ENCODE results near the gene GATAD2A.
A peak's percentile ranks its signal among the peaks of the same experiment; 100 is the strongest.

GATAD2A gene

DNA sequence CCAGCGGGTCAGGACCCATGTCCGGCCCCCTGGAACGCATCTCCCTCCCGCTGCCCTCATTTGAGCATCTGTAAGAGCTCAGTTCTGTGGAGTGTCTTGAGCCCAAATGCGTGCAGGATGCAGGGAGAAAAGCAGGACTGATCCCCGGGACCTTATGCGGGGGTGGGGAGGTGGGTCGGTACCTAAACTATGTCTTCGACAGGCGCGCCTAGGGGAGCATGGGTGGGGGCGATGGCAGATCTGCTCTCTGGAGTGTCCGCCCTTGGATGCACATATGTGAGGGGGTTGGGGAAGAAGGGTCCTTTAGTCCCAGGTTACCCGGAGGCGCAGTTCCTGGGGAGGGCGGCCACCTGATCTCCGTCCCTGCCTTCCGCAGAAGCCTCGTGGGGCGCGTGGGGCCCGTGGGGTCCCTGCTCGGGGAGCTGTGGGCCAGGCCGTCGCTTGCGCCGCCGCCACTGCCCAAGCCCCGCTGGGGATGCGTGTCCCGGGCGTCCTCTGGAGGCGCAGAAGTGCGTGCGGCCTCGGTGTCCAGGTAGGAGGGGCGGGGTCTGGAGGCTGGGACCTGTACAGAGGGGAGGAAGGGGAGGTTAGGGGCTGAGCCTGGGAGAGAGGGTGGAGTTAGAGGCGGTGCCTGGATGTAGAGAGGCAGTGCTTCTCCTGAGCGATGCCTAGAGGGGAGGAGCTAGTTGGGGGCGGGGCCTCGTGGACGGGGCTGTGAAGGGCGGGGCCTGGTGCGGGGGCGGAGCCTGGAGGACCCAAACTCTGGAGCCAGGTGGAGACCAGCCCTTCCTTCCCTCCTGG, 135.4 kb downstream of the GATAD2A start:
- TF ChIP-seq CTCF (IDR thresholded peaks at IDR 0.05; ENCODE audit: low read depth, low read length, missing control alignments), result no peak
- H3K4me3 ChIP-seq (ENCODE audit: low read depth, low read length), result peak overlapping the region; percentile 39
- DNase-seq (ENCODE audit: low read depth), result peak; percentile 69

- H3K4me3 ChIP-seq (ENCODE audit: low read depth, low read length), result no peak overlapping the region
- DNase-seq (ENCODE audit: low read depth), result no peak
- TF ChIP-seq CTCF (IDR thresholded peaks at IDR 0.05; ENCODE audit: low read depth, low read length, missing control alignments), result no peak
Measured at GRCh38 chr19:19541616-19542015, 136.1 kb downstream of the GATAD2A start.

DNA sequence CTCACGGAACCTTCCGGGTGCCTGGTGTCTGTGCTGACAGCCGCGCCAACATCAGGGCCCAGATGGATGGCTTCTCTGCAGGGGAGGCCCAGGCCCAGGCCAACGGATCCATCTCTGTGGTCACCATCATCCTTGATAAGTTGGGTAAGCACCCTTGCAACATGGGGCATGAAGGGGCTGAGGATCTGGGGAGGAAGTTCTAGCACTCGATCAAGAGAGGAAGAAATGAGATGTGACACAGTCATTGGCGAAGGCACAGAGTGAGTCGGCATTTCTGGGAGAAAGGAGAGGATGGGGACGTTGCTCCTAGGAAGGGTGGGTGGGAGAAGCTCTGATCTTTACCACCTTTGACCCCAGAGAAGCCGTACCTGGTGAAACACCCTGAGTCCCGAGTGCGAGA, 137.0 kb downstream of the GATAD2A start:
- no peak for TF ChIP-seq CTCF (IDR thresholded peaks at IDR 0.05; ENCODE audit: low read depth, low read length, missing control alignments)

DNA sequence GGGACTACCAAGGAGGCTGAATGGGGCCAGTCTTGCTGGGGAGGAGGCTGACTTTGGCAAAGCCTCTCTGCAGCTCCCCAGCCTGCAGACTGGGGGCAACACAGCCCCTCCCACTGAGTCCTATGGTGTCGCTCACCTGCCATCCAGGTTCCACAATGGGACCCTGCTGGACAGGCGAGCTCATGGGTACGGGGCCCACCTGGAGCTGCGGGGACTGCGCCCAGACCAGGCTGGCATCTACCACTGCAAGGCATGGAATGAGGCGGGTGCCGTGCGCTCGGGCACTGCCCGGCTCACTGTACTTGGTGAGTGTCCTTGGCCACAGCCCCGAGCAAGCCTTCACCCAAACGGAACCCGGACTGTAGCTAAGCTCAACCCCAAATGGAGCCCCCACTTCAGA, 137.6 kb downstream of the GATAD2A start:
- TF ChIP-seq CTCF (IDR thresholded peaks at IDR 0.05; ENCODE audit: low read depth, low read length, missing control alignments), result no peak
- no peak for DNase-seq (ENCODE audit: low read depth)
- no peak overlapping the region for H3K4me3 ChIP-seq (ENCODE audit: low read depth, low read length)

More for the DNA sequence above, 137.0 kb downstream of the GATAD2A start:
- H3K4me3 ChIP-seq (ENCODE audit: low read depth, low read length), result no peak overlapping the region
- no peak for DNase-seq (ENCODE audit: low read depth)

- H3K4me3 ChIP-seq (ENCODE audit: low read depth, low read length), result no peak overlapping the region
- TF ChIP-seq CTCF (IDR thresholded peaks at IDR 0.05; ENCODE audit: low read depth, low read length, missing control alignments), result no peak
- no peak for DNase-seq (ENCODE audit: low read depth)
Measured at GRCh38 chr19:19543640-19544039, 138.2 kb downstream of the GATAD2A start.

GRCh38 chr19:19544257-19544953, 138.9 kb downstream of the GATAD2A start:
- DNase-seq (ENCODE audit: low read depth), result no peak
- no peak for TF ChIP-seq CTCF (IDR thresholded peaks at IDR 0.05; ENCODE audit: low read depth, low read length, missing control alignments)

More at GRCh38 chr19:19544257-19544953, 138.9 kb downstream of the GATAD2A start:
- H3K4me3 ChIP-seq (ENCODE audit: low read depth, low read length), result no peak overlapping the region
